Astrocyte of the spinal cord (primary cell): Measurements from ENCODE around the gene WDR46.
"Not testable (repeated sequence)": the region's sequence is repeated elsewhere in the genome, so short reads cannot be mapped to it uniquely, and the experiment has no call there.

ENCODE experiments used
- DNase-seq: peaks from one replicate; pipeline ENCODE4 v3.0.0; 2011; ENCODE audit warnings: low read depth, low spot score
- H3K4me3 ChIP-seq: 2 replicates; pipeline ENCODE4 v1.5.1; 2011; ENCODE audit warnings: low read depth, mild to moderate bottlenecking, low read length, moderate library complexity
- in situ Hi-C: cut with HindIII; loops from 2 replicates; pipeline ENCODE4 v1.10.0; 2017; ENCODE audit warnings: low sequenced_read_pairs
- TF ChIP-seq, protein P1 (sequence below): IDR thresholded peaks from 2 replicates; pipeline ENCODE4 v1.5.1; 2012; ENCODE audit warnings: low read depth, mild to moderate bottlenecking, low read length, inconsistent platforms

WDR46 gene

DNA sequence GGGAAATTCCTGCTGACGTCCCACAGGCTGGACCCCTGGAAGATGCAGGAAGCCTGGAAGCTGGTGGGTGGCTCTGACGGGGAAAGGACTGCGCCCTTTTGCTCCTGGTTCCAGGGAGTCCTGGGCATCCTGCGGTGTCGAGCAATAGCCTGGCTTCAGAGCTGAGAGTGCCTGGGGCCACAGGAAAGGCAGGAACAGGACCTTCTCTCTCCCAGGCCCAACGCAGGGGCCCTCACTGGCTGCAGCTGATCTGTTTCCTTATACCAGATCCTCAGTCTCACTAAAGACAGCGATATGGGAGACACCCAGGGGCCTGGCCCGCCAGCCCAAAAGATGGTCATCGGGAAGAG, 10.7 kb downstream of the WDR46 start:
- no peak for DNase-seq
- in situ Hi-C loops = no loop called here
- TF ChIP-seq, protein P1, sequence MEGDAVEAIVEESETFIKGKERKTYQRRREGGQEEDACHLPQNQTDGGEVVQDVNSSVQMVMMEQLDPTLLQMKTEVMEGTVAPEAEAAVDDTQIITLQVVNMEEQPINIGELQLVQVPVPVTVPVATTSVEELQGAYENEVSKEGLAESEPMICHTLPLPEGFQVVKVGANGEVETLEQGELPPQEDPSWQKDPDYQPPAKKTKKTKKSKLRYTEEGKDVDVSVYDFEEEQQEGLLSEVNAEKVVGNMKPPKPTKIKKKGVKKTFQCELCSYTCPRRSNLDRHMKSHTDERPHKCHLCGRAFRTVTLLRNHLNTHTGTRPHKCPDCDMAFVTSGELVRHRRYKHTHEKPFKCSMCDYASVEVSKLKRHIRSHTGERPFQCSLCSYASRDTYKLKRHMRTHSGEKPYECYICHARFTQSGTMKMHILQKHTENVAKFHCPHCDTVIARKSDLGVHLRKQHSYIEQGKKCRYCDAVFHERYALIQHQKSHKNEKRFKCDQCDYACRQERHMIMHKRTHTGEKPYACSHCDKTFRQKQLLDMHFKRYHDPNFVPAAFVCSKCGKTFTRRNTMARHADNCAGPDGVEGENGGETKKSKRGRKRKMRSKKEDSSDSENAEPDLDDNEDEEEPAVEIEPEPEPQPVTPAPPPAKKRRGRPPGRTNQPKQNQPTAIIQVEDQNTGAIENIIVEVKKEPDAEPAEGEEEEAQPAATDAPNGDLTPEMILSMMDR = no peak
- no peak overlapping the region for H3K4me3 ChIP-seq

DNA sequence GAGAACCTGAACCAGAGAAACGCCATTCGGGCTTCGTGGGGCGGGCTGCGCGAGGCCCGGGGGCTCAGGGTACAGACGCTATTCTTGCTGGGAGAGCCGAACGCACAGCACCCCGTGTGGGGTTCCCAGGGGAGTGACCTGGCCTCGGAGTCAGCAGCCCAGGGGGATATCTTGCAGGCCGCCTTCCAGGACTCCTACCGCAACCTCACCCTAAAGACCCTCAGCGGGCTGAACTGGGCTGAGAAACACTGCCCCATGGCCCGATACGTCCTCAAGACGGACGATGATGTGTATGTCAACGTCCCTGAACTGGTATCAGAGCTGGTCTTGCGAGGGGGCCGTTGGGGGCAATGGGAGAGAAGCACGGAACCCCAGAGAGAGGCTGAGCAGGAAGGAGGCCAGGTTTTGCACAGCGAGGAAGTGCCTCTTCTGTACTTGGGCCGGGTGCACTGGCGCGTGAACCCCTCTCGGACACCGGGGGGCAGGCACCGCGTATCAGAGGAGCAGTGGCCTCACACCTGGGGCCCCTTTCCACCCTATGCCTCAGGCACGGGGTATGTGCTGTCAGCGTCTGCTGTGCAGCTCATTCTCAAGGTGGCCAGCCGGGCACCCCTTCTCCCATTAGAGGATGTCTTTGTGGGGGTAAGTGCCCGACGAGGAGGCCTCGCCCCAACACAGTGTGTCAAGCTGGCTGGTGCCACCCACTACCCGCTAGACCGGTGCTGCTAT, 11.2 kb downstream of the WDR46 start:
- TF ChIP-seq, protein P1 = no peak
- DNase-seq = no peak
- in situ Hi-C loops = no loop called here
- H3K4me3 ChIP-seq = peak overlapping the region; percentile 41

DNA sequence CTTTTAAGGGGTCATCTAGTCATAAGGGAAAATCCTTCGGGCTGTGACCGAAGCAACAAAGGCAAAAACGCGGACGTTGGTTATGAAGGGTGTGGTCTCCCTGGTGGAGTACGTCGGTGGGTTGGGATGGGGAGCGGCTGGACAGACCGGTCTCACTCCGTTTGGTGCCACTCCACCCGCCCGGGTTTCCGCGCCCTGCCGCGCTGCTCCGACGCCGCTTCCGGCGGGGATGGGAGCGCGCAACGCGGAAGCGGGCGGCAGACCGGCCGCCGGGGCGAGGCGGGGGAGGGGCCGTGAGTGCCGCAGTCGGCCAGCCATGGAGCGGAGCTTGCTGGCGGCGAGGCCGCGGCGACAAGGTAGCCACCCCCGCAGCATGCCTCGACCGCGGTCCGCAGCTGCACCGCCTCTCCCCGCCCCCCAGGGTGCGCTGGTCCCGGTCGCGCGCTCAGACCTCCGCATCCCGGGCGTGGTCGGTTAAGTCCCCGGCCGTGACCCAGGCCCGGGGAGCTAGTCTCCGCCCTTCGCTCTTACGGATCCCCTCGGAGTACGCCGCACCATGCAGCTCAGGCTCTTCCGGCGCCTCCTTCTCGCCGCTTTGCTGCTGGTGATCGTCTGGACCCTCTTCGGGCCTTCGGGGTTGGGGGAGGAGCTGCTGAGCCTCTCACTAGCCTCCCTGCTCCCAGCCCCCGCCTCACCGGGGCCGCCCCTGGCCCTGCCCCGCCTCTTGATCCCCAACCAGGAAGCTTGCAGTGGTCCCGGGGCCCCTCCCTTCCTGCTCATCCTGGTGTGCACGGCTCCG, 12.0 kb downstream of the WDR46 start, which contains the start of gene B3GALT4:
TSS of gene B3GALT4 (plus strand) at position 260 of the 799 bp plus-strand sequence. CDS start at position 557, 297 bp downstream.
- DNase-seq = peak; percentile 79
- TF ChIP-seq, protein P1 = peak; percentile 39
- in situ Hi-C loops = no loop called here

DNA sequence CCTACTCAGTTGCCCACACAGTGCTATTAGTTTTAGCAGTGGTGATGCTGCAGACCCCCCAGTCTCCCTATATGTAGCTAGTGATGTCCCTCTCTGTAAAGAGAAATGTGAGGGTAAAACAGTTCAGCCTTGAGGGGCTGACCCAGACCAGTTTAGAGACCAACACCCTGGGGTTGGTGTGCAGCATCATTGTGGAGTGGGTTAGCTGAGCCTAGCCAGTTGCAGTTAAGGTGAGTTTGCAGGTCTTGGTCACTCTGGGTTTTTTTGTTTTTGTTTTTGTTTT, 12.5 kb downstream of the WDR46 start:
- TF ChIP-seq, protein P1 = no peak
- H3K4me3 ChIP-seq = peak overlapping the region; percentile 33
- in situ Hi-C loops = no loop called here
- no peak for DNase-seq

More for the DNA sequence above, 12.0 kb downstream of the WDR46 start, which contains the start of gene B3GALT4:
- peak within 1 kb of the TSS; percentile 41 for H3K4me3 ChIP-seq

DNA sequence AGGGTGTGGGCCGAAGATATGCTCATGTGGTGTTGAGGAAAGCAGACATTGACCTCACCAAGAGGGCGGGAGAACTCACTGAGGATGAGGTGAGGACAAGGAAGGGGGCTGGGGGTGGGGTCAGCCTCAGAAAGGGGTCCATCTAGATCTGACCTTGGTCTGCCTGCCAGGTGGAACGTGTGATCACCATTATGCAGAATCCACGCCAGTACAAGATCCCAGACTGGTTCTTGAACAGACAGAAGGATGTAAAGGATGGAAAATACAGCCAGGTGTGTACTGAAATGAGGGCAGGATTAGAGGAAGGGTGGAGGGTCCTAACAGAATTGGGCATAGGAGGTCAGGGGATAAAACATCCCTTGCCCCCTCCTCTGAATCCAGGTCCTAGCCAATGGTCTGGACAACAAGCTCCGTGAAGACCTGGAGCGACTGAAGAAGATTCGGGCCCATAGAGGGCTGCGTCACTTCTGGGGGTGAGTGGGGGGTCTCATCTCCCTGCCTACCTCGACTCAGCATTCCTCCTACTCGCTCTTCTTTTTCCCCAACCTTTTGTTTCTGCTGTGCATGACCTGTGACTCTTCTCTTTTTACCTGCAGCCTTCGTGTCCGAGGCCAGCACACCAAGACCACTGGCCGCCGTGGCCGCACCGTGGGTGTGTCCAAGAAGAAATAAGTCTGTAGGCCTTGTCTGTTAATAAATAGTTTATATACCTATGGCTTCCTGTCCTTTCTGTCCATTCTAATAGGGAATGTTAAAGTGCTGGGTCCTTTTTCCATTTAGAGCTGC, 13.1 kb downstream of the WDR46 start:
- in situ Hi-C loops, DNase-seq: not testable (repeated sequence)

DNA sequence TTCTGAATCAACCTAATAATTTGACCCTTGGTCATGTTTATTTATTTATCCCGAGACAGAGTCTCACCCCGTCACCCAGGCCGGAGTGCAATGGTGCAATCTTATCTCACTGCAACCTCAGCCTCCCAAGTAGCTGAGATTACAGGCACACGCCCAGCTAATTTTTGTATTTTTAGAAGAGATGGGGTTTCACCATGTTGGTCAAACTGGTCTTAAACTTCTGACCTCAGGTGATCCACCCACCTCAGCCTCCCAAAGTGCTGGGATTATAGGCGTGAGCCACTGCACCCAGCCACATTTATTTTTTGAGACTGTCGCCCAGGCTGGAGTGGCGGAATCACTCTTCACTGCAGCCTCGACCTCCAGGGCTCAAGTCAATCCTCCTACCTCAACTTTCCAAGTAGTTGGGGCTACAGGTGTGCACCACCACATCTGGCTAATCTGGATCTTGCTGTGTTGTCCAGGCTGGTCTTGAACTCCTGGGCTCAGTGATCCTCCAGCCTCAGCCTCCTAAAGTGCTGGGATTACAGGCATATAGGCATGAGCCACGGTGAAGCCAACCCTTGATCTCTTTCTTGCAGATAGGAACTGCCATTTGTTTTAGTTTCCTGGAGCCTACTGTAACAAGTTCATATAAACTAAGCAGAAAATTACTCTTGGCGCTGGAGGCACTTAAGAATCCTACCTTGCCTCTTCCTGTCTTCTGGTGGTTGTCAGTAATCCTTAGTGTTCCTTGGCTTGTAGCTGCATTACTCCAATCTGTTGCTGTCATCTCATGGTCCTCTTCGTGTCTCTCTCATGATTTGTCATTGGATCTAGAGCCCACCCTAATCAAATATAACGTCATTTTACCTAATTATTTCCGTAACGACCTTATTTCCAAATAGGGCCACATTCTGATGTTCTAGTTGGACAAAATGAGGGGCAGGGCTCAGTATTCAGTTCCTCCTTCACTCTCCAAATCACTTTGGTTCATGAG, 14.8 kb downstream of the WDR46 start:
- TF ChIP-seq, protein P1 = no peak
- no peak for DNase-seq
- in situ Hi-C loops = no loop called here
- peak overlapping the region; percentile 84 for H3K4me3 ChIP-seq

More for the DNA sequence above, 13.1 kb downstream of the WDR46 start:
- not testable (repeated sequence) for H3K4me3 ChIP-seq
